Keratinocyte (primary cell): ENCODE data around the gene MED4. TPM values are rescaled to one million over a fixed set of nuclear protein-coding genes. Genes with fewer than 3 reads are reported as not detected.

Experiments used
- DNase-seq: peaks from one replicate; pipeline ENCODE4 v3.0.0-alpha.2; 2011; ENCODE audit warnings: low read depth, missing footprints, low spot score
- FAIRE-seq: peaks from 2 replicates; lab custom pipeline; 2011; peaks lifted over from hg19 to GRCh38; lab: Jason Lieb, UNC
- H2AFZ ChIP-seq: 2 replicates; pipeline ENCODE4 v1.6.0; 2012; ENCODE audit warnings: low read length, control low read depth, inconsistent platforms; ENCODE audit not compliant: control insufficient read depth
- H3K27ac ChIP-seq: 2 replicates; pipeline ENCODE4 v1.5.1; 2011; ENCODE audit warnings: low read length; ENCODE audit not compliant: control insufficient read depth, insufficient read depth
- H3K27me3 ChIP-seq: 3 replicates; pipeline ENCODE4 v1.6.0; 2011; ENCODE audit warnings: low read length; ENCODE audit not compliant: control insufficient read depth, insufficient read depth; ENCODE audit errors: extremely low read depth
- H3K36me3 ChIP-seq, 2 experiments: 2 replicates in 1 of 2; 3 replicates in 1 of 2; pipeline ENCODE4 v1.5.1; 2011; ENCODE audit warnings: low read length in 2 of 2, mild to moderate bottlenecking in 1 of 2; ENCODE audit not compliant: control insufficient read depth in 2 of 2, insufficient read depth in 2 of 2; ENCODE audit errors: extremely low read depth in 1 of 2
- H3K4me1 ChIP-seq: 3 replicates; pipeline ENCODE4 v1.5.1; 2011; ENCODE audit warnings: low read length; ENCODE audit not compliant: control insufficient read depth, insufficient read depth; ENCODE audit errors: extremely low read depth
- H3K4me2 ChIP-seq: 3 replicates; pipeline ENCODE4 v1.6.0; 2011; ENCODE audit warnings: low read depth, low read length; ENCODE audit not compliant: control insufficient read depth, insufficient read depth; ENCODE audit errors: extremely low read depth
- H3K4me3 ChIP-seq, 3 experiments: fragments of 200-600 bp in 1 of 3; sonication (generic) in 1 of 3; 2 replicates in 2 of 3; 3 replicates in 1 of 3; pipeline ENCODE4 v1.5.1; 2011 to 2016; ENCODE audit warnings: low read length in 3 of 3, mild to moderate bottlenecking in 3 of 3, control low read depth in 2 of 3, inconsistent platforms in 1 of 3, low read depth in 1 of 3, mixed read lengths in 1 of 3, mixed run types in 1 of 3, moderate library complexity in 1 of 3; ENCODE audit not compliant: control insufficient read depth in 2 of 3, insufficient read depth in 2 of 3; ENCODE audit errors: extremely low read depth in 1 of 3
- H3K79me2 ChIP-seq: 2 replicates; pipeline ENCODE4 v1.6.0; 2012; ENCODE audit warnings: low read length; ENCODE audit not compliant: control insufficient read depth, insufficient read depth
- H3K9ac ChIP-seq: 3 replicates; pipeline ENCODE4 v1.6.0; 2011; ENCODE audit warnings: low read length; ENCODE audit not compliant: control insufficient read depth, insufficient read depth; ENCODE audit errors: extremely low read depth
- H3K9me1 ChIP-seq: 3 replicates; pipeline ENCODE4 v1.6.0; 2011; ENCODE audit warnings: low read length; ENCODE audit not compliant: control insufficient read depth, insufficient read depth; ENCODE audit errors: extremely low read depth
- H3K9me3 ChIP-seq: 2 replicates; pipeline ENCODE4 v1.5.1; 2012; ENCODE audit warnings: low read depth, low read length; ENCODE audit not compliant: control insufficient read depth
- H4K20me1 ChIP-seq: 3 replicates; pipeline ENCODE4 v1.6.0; 2011; ENCODE audit warnings: low read length; ENCODE audit not compliant: control insufficient read depth, insufficient read depth; ENCODE audit errors: extremely low read depth
- EZH2 ChIP-seq: IDR thresholded peaks from one replicate; pipeline ENCODE4 v1.6.1; 2012; ENCODE audit warnings: inconsistent platforms, mild to moderate bottlenecking, low read length, moderate library complexity
- dilution Hi-C: fragments of 300-500 bp; cut with MboI; formaldehyde crosslinking; loops from one replicate; pipeline ENCODE4 v1.7.0; 2020; ENCODE audit warnings: low sequenced_read_pairs; ENCODE audit not compliant: extremely low pct_ligation_motif_present
- polyA plus RNA-seq, 5 experiments: library from polyadenylated mRNA; depleted of rRNA in 3 of 5; stranded (reverse) in 3 of 5; stranded (forward) in 1 of 5; unstranded in 1 of 5; fragments of >200 nt; gene quantifications; 1 replicate in 1 of 5; 2 replicates in 3 of 5; 3 replicates in 1 of 5; pipeline versions ENCODE4 v1.2.1 to v1.2.3, GENCODE V29; 2011 to 2012; ENCODE audit warnings: missing spikeins in 2 of 5, low read depth in 1 of 5, low replicate concordance in 1 of 5
- TF ChIP-seq, protein P1 (sequence below), 3 experiments: IDR thresholded peaks in 1 of 3; conservative IDR thresholded peaks in 1 of 3; optimal IDR thresholded peaks in 1 of 3; 2 replicates in 2 of 3; 3 replicates in 1 of 3; pipeline versions ENCODE3 to v1.5.1; 2011; ENCODE audit warnings: low read length in 3 of 3, mild to moderate bottlenecking in 3 of 3, moderate library complexity in 2 of 3, control low read depth in 1 of 3, inconsistent platforms in 1 of 3; ENCODE audit not compliant: insufficient read depth in 2 of 3; ENCODE audit errors: extremely low read depth in 1 of 3

Gene MED4
- polyA plus RNA-seq, 1 donor (not counting 4 experiments of a cell fraction or from before 2014, with no cell fraction given): 62.4 TPM

DNA sequence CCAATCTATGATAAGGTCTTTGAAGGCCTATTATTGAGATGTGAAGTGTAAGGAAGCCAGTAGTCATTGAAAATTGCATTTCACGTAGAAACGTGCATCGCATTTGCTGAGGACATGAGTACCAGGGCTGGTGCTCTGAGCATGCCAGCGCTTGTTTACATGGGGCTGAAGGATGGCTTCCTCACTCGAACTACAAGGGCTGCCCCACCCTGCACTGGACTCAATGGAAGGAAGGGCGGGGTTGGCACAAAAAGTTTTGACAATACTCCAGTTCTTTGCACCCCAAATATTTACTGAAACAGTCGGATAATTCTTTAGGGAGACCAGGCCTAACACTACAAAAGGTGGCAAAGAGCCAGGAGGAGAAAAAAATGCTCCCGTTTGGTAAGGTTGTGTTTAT lies 28.9 kb upstream of the MED4 start:
- Histone ChIP-seq H3K9me3 (no peaks in the 10 kb centered on the region), H4K20me1 (no peaks in the 10 kb centered on the region), H3K9me1 (no peaks in the 10 kb centered on the region), H3K27me3 (no peaks in the 10 kb centered on the region), H3K4me2 (peak overlapping the region; percentile 60), H3K36me3 (no peaks in the 10 kb centered on the region), H3K27ac (no peak overlapping the region), H3K9ac (no peak overlapping the region), H3K4me1 (peaks cover 18% of the 10 kb centered on the region), H2AFZ (peak overlapping the region; percentile 50), H3K4me3 (no peak overlapping the region), H3K79me2 (no peaks in the 10 kb centered on the region)
- DNase-seq: no peak
- dilution Hi-C loops: no loop called here
- TF ChIP-seq EZH2: no peak
- TF ChIP-seq, protein P1, sequence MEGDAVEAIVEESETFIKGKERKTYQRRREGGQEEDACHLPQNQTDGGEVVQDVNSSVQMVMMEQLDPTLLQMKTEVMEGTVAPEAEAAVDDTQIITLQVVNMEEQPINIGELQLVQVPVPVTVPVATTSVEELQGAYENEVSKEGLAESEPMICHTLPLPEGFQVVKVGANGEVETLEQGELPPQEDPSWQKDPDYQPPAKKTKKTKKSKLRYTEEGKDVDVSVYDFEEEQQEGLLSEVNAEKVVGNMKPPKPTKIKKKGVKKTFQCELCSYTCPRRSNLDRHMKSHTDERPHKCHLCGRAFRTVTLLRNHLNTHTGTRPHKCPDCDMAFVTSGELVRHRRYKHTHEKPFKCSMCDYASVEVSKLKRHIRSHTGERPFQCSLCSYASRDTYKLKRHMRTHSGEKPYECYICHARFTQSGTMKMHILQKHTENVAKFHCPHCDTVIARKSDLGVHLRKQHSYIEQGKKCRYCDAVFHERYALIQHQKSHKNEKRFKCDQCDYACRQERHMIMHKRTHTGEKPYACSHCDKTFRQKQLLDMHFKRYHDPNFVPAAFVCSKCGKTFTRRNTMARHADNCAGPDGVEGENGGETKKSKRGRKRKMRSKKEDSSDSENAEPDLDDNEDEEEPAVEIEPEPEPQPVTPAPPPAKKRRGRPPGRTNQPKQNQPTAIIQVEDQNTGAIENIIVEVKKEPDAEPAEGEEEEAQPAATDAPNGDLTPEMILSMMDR (optimal IDR thresholded peaks at IDR 0.05 in 1 of 3, IDR thresholded peaks at IDR 0.05 in 1 of 3, conservative IDR thresholded peaks at IDR 0.05 in 1 of 3; ENCODE audit: extremely low read depth in 1 of 3, insufficient read depth in 2 of 3, low read length in 3 of 3): no peak
- FAIRE-seq: peak; percentile 48

DNA sequence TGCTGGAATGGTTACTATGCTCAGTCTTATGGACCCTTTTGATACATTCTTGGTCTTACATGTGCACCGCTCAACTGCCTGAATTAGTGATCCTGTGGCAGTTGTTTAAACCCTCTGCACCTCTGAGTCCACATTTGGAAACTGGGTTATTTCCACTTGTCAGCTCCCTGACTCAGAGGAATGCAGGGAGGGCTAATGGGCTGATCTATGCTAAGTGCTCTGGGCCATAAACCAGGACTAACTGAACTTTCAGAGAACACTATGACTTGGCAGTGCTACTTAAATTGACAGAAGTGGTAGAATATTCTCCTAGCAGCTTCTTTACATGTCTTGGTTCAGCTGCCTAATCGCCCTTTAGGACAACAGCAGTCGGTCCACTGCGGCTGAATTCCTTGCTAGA lies 26.8 kb upstream of the MED4 start:
- Histone ChIP-seq H3K9me3 (no peaks in the 10 kb centered on the region), H3K27me3 (no peaks in the 10 kb centered on the region), H3K36me3 (no peaks in the 10 kb centered on the region), H2AFZ (no peak overlapping the region), H3K27ac (no peak overlapping the region), H3K4me3 (no peak overlapping the region), H3K4me1 (peaks cover 10% of the 10 kb centered on the region), H3K9ac (no peak overlapping the region), H3K9me1 (no peaks in the 10 kb centered on the region), H3K79me2 (no peaks in the 10 kb centered on the region), H4K20me1 (no peaks in the 10 kb centered on the region), H3K4me2 (no peak overlapping the region)
- TF ChIP-seq EZH2: no peak
- TF ChIP-seq, protein P1 (optimal IDR thresholded peaks at IDR 0.05 in 1 of 3, IDR thresholded peaks at IDR 0.05 in 1 of 3, conservative IDR thresholded peaks at IDR 0.05 in 1 of 3; ENCODE audit: extremely low read depth in 1 of 3, insufficient read depth in 2 of 3, low read length in 3 of 3): no peak
- no peak for DNase-seq
- no peak for FAIRE-seq
- dilution Hi-C loops: no loop called here
